IMR-90 (cell line): ENCODE data around the gene FAM234A.

Experiments
- CEBPB ChIP-seq: IDR thresholded peaks from 2 replicates; pipeline ENCODE4 v1.6.1; 2012; ENCODE audit warnings: low read depth, low read length, improper control_type of control experiment
- CHD1 ChIP-seq: IDR thresholded peaks from 2 replicates; pipeline ENCODE4 v1.6.1; 2012; ENCODE audit warnings: low read depth, low read length, improper control_type of control experiment
- FOS ChIP-seq: fragments of 150-350 bp; IDR thresholded peaks from 2 replicates; pipeline ENCODE4 v1.6.1; 2016; ENCODE audit warnings: low read depth, low read length
- MAFK ChIP-seq: IDR thresholded peaks from 2 replicates; pipeline ENCODE4 v1.6.1; 2012; ENCODE audit warnings: low read depth, low read length, improper control_type of control experiment
- MAZ ChIP-seq: IDR thresholded peaks from 2 replicates; pipeline ENCODE4 v1.6.1; 2012; ENCODE audit warnings: low read depth, mild to moderate bottlenecking, low read length, improper control_type of control experiment, moderate library complexity, borderline replicate concordance
- MXI1 ChIP-seq: IDR thresholded peaks from 2 replicates; pipeline ENCODE4 v1.6.1; 2012; ENCODE audit warnings: low read depth, mild to moderate bottlenecking, low read length, moderate library complexity, borderline replicate concordance
- POLR2A ChIP-seq: IDR thresholded peaks from 2 replicates; pipeline ENCODE4 v1.6.1; 2012; ENCODE audit warnings: mild to moderate bottlenecking, low read depth, low read length
- RAD21 ChIP-seq: IDR thresholded peaks from 2 replicates; pipeline ENCODE4 v1.6.1; 2012; ENCODE audit warnings: low read length, improper control_type of control experiment
- RCOR1 ChIP-seq: IDR thresholded peaks from 2 replicates; pipeline ENCODE4 v1.6.1; 2012; ENCODE audit warnings: mild to moderate bottlenecking, low read length, improper control_type of control experiment; ENCODE audit not compliant: insufficient replicate concordance
- RFX5 ChIP-seq: IDR thresholded peaks from 2 replicates; pipeline ENCODE4 v1.8.0; 2012; ENCODE audit warnings: low read depth, mild to moderate bottlenecking, low read length, moderate library complexity
- SMC3 ChIP-seq: fragments of 150-350 bp; IDR thresholded peaks from 2 replicates; pipeline ENCODE4 v1.6.1; 2016; ENCODE audit warnings: low read depth, mild to moderate bottlenecking, antibody characterized with exemption, low read length, moderate library complexity
- TF ChIP-seq, protein P1 (sequence below): conservative IDR thresholded peaks from 2 replicates; pipeline ENCODE4 v1.5.1; 2012; ENCODE audit warnings: mild to moderate bottlenecking, low read depth, low read length, improper control_type of control experiment
- TF ChIP-seq, protein P2 (sequence below): fragments of 150-350 bp; IDR thresholded peaks from 2 replicates; pipeline ENCODE4 v1.6.1; 2016; ENCODE audit warnings: low read depth, mild to moderate bottlenecking, low read length, moderate library complexity, borderline replicate concordance
- TF ChIP-seq, protein P3 (sequence below): fragments of 150-350 bp; IDR thresholded peaks from 2 replicates; pipeline ENCODE4 v1.6.1; 2017; ENCODE audit warnings: mild to moderate bottlenecking, antibody characterized with exemption, low read length, low read depth

DNA sequence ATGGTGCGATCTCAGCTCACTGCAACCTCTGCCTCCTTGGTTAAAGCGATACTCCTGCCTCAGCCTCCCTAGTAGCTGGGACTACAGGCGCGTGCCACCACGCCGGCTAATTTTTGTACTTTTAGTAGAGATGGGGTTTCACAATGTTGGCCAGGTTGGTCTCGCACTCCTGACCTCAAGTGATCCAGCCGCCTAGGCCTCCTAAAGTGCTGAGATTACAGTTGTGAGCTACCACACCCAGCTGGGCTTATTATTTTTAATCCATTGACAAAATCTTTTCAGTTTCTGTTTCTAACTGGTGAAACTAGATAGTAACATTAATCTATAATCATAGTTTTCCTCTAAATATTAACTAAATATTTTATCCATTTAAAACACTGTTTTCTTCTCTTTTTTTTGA is 5.9 kb downstream of the FAM234A start:
- TF ChIP-seq MXI1: no peak
- TF ChIP-seq, protein P1, sequence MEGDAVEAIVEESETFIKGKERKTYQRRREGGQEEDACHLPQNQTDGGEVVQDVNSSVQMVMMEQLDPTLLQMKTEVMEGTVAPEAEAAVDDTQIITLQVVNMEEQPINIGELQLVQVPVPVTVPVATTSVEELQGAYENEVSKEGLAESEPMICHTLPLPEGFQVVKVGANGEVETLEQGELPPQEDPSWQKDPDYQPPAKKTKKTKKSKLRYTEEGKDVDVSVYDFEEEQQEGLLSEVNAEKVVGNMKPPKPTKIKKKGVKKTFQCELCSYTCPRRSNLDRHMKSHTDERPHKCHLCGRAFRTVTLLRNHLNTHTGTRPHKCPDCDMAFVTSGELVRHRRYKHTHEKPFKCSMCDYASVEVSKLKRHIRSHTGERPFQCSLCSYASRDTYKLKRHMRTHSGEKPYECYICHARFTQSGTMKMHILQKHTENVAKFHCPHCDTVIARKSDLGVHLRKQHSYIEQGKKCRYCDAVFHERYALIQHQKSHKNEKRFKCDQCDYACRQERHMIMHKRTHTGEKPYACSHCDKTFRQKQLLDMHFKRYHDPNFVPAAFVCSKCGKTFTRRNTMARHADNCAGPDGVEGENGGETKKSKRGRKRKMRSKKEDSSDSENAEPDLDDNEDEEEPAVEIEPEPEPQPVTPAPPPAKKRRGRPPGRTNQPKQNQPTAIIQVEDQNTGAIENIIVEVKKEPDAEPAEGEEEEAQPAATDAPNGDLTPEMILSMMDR: no peak
- no peak for TF ChIP-seq POLR2A
- TF ChIP-seq, protein P2, sequence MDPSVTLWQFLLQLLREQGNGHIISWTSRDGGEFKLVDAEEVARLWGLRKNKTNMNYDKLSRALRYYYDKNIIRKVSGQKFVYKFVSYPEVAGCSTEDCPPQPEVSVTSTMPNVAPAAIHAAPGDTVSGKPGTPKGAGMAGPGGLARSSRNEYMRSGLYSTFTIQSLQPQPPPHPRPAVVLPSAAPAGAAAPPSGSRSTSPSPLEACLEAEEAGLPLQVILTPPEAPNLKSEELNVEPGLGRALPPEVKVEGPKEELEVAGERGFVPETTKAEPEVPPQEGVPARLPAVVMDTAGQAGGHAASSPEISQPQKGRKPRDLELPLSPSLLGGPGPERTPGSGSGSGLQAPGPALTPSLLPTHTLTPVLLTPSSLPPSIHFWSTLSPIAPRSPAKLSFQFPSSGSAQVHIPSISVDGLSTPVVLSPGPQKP: no peak
- TF ChIP-seq CEBPB: no peak
- no peak for TF ChIP-seq MAFK
- no peak for TF ChIP-seq RCOR1
- TF ChIP-seq, protein P3, sequence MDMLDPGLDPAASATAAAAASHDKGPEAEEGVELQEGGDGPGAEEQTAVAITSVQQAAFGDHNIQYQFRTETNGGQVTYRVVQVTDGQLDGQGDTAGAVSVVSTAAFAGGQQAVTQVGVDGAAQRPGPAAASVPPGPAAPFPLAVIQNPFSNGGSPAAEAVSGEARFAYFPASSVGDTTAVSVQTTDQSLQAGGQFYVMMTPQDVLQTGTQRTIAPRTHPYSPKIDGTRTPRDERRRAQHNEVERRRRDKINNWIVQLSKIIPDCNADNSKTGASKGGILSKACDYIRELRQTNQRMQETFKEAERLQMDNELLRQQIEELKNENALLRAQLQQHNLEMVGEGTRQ: no peak
- no peak for TF ChIP-seq RAD21
- no peak for TF ChIP-seq RFX5
- TF ChIP-seq SMC3: no peak
- TF ChIP-seq CHD1: no peak
- TF ChIP-seq MAZ: no peak
- TF ChIP-seq FOS: no peak
